Middle frontal gyrus (tissue), 1 donor: ENCODE results near the gene TOM1.
"Not testable (repeated sequence)": the region's sequence is repeated elsewhere in the genome, so short reads cannot be mapped to it uniquely, and the experiment has no call there.

ENCODE experiments used
- DNase-seq: peaks from one replicate; pipeline ENCODE4 v3.0.0-alpha.2; 2015; ENCODE audit warnings: low spot score; ENCODE audit errors: extremely low spot score

Gene TOM1

GRCh38 chr22:35393116-35394010 lies 93.7 kb downstream of the TOM1 start:
- DNase-seq = no peak

GRCh38 chr22:35394011-35394312 lies 94.3 kb downstream of the TOM1 start:
- DNase-seq = no peak

- no peak for DNase-seq
Observed at GRCh38 chr22:35394810-35395563, 95.3 kb downstream of the TOM1 start.

- DNase-seq = not testable (repeated sequence)
Observed at GRCh38 chr22:35396622-35397021, 96.9 kb downstream of the TOM1 start.

- no peak for DNase-seq
Observed at GRCh38 chr22:35397095-35397904, 97.6 kb downstream of the TOM1 start.
